ENCODE measurements around the gene BPIFB1.

Gene BPIFB1

DNA sequence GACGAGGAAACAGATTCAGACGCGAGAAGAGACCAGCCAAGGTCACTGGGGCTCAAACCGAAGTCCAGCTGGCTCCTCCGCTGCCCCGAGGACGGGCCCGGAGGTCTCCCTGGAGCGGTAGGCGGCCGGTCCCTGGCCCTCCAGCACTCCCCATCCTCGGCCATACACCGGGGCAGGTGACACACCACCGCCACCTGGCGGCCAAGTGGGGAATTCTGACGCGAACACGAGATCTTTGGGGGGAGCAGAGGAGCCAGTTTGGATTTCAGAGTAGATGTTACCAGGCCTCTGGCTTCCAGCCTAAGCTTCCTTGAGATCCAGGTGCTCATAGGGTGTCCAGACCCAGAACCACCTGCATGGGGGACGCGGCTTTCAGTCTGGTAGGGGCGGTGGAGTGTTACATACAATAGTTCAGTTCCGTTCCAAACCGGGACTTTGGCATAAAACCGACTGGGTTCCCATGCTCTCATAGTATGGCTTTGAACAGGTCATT is 16.1 kb downstream of the BPIFB1 start:
- peak; percentile 44 to 68 (median 54) for DNase-seq

DNA sequence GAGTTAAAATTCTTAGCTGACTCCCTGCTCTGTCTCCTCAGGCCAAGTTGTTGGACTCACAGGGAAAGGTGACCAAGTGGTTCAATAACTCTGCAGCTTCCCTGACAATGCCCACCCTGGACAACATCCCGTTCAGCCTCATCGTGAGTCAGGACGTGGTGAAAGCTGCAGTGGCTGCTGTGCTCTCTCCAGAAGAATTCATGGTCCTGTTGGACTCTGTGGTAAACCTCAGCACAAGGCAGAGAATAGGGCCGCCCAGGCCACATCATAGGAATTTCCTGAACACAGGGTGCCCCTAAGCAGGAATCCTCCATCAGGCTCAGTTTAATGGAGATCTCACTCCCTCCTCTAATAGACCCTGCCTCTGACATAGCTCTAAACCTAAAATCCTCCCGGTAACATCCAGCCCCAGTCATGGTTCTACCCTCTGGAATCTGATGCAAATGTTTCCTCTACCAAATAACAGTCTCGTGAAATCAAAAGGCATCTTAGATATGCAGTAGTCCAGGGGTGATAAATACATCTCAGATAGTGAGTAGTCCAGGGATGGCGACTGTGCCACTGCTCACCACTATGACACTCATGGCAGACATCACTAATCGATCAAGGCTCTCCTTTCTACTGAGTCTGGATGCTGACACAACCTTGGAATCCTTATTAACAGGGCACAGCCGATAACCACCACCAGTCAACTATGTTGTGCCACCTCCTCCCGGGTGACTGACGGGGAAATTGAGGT is 18.3 kb downstream of the BPIFB1 start:
- peak in 1 of 5 experiments; percentile 19 for DNase-seq

GRCh38 chr20:33303595-33303994 is 20.6 kb downstream of the BPIFB1 start:
- DNase-seq = no peak

DNA sequence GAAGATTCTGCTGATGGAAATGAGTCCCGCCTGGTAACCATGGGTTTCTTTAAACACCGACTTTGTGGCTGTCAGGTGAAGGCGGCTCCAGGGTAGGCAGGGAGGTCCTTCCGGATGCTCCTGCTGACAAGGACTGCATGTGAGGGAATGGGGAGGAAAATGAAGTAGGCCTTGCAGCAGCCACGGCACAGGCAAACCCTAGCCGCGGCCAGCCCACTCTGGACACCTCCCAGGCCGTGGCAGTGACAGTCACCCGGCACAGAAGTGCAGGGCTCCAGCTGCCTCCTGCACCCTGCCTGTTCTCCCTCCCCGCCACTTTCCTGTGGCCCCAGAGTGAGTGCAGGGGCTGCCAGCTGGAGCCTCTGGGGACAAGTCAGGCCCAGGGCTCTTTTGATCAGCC is 21.0 kb downstream of the BPIFB1 start:
- DNase-seq = no peak

DNA sequence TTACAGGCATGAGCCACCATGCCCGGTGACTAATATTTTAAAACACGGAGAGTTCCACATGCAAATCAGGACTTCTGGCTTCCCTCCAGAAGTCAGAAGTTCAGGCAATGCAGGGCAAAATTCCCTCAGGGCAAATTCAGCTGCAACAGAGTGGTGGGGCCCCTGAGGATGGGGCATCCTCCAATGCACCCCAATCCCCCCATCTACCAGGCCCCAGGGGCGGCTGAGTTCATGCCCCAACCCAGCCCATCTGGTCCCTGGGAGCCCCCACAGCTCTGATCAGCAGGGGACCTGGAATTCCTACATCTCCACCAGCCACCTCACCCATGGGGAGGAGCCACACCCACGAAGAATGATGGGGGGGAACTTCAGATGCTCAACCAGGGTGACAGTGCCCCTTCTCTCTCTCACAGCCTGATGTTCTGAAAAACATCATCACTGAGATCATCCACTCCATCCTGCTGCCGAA is 22.6 kb downstream of the BPIFB1 start:
- DNase-seq = no peak

DNA sequence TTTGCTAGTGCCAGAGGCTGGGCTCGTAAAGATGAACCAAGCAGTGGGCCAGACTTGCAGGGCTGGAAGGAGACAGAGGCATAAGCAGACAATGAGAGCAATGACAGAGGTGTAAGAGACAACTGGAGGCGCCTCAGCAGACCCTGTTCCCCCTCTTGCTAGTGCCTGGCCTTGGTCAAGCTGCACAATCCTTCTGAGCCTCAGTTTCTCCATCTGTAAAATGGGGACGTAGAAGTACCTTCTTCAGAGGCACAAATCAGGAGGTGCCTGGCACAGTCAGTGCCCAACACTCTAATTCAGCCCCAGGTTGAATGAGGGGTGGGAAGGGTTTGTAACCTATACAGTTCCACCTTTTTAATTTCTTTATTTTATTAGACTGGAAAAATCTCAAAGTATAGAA is 23.2 kb downstream of the BPIFB1 start:
- no peak for DNase-seq

- DNase-seq = no peak
These were observed 23.8 kb downstream of the BPIFB1 start for GRCh38 chr20:33306807-33307206.

DNA sequence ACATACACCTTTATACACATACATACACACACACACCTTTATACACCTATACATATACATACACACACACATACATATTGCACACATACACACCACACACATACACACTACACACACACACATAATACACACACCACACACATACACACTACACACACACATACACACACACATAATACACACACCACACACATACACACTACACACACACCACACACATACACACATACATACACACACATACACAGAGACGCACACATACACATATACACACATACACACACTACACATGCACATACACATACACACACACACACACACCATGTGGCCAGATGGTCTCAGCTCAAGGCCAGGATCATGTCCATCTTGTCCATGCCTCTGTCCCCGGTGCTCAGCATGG is 25.7 kb downstream of the BPIFB1 start:
- DNase-seq = no peak

- DNase-seq = no peak
These were observed 26.6 kb downstream of the BPIFB1 start for GRCh38 chr20:33309631-33310030.

DNA sequence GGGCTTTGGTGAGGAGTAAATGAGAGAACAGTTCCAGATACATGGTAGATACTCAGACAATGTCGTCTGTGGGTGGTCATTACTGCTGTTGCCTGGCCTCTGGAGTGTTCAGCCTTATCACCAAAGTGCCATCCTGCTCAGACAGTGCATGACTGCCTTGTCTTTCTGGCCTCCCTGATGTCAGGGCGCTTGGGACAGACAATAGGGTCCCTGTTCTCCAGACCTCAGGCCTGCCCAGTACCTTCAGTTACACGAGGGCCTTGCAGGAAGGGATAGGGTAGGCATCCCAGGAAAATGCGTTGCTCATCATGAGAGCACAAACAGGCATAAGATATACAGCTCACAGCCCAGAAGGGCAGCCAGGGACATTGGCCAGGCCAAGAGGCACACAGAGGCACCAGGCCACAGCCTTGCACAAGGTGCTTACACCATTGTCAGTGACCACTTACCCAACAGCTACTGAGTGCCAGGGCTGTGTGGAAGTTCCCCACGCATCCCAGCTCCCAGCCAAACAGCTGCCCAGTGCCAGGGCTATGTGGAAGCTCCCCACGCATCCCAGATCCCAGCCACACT is 27.4 kb downstream of the BPIFB1 start:
- no peak for DNase-seq

DNA sequence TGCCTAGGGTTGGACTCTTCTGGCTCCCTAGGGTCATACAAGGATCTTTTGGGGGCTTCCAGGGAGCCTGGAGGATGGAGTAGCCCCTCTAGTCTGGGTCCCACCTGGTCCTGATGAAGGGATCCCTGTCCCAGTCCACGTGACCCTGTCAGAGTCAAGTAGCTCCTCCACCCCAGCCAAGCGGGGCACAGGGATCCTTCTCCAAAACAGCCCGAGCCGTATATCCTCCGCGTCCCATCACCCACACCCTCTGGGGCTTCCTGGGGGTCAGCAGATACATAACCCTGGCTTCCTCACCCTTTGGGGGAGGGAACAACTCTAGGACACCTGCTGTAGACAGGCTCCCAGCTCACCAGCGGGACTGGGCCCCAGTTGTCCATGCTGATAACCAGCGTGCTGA is 28.0 kb downstream of the BPIFB1 start:
- no peak for DNase-seq

- no peak for DNase-seq
These were observed 29.0 kb downstream of the BPIFB1 start for GRCh38 chr20:33311996-33312395.

GRCh38 chr20:33312583-33312982 is 29.6 kb downstream of the BPIFB1 start:
- no peak for DNase-seq

- no peak for DNase-seq
These were observed 30.8 kb downstream of the BPIFB1 start for GRCh38 chr20:33313686-33314314.

- DNase-seq = no peak
These were observed 33.3 kb downstream of the BPIFB1 start for GRCh38 chr20:33316343-33316742.

DNA sequence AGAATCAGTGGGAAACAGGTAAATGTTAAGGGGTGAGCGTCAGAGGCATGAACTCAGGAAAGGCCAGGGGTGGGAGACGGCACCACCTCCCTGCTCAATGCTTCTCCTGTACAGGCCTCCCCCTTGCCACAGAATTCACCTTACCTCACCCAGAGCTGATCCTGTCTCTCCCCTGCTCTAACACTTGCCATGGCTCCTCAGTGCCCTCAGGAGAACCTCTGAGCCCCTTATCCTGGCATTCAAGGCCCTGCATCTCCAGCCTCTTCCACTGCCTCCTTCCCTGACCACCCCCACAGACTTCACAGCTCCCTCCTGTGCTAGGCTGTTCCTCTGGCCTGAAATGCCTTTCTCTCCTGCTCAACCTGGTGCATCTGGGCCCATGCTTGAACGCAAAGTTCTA is 33.9 kb downstream of the BPIFB1 start:
- no peak for DNase-seq

GRCh38 chr20:33317424-33318095 is 34.5 kb downstream of the BPIFB1 start:
- no peak for DNase-seq

GRCh38 chr20:33318096-33318429 is 35.0 kb downstream of the BPIFB1 start:
- DNase-seq = no peak

DNA sequence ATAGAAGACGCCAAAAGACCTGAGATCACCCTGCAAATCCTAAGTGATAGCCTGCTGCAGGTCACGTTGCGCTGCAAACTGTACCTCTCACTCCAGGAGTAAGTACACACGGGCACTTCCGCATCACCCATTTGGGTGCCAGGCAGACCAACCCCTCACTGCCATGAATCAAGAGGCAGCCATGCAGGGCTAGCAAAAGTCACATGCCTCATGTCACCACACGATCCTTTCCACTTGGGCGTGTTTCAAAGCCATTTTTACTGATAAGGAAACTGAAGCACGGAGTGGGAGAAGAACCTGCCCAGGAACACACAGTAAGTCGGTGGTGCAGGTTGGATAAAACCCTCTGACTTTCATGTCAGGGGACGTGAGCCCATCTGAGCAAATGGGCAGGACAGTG is 37.0 kb downstream of the BPIFB1 start:
- no peak for DNase-seq

- DNase-seq = no peak
These were observed 39.4 kb downstream of the BPIFB1 start for GRCh38 chr20:33322456-33322855.

- DNase-seq = no peak
These were observed 40.2 kb downstream of the BPIFB1 start for GRCh38 chr20:33323236-33323635.

GRCh38 chr20:33325350-33325749 is 42.3 kb downstream of the BPIFB1 start:
- DNase-seq = no peak
